Stimulated activated naive CD4-positive, alpha-beta T cell (primary cell): ENCODE data around the gene TRPM3.

Experiments used
- DNase-seq, 6 experiments: peaks; one replicate each; lab custom pipeline; 2025; lab: John Stamatoyannopoulos, UW

TRPM3 gene

GRCh38 chr9:70485273-70485858, 636.1 kb downstream of the TRPM3 start:
- DNase-seq, result no peak

GRCh38 chr9:70484232-70485130, 636.9 kb downstream of the TRPM3 start:
- peak in 3 of 6 experiments; percentile 1 to 31 (median 19) for DNase-seq

GRCh38 chr9:70481471-70481870, 640.0 kb downstream of the TRPM3 start:
- DNase-seq, result no peak

- no peak for DNase-seq
Measured at GRCh38 chr9:70480405-70480980, 640.9 kb downstream of the TRPM3 start.

- no peak for DNase-seq
Measured at GRCh38 chr9:70479880-70480291, 641.5 kb downstream of the TRPM3 start.
